HG03565 (cell line): Measurements from ENCODE around the gene KCNC1.

Source experiments
- ATAC-seq: cut with Tn5 transposase; IDR thresholded peaks from one replicate; pipeline ENCODE4 v1.9.1; 2021; ENCODE audit warnings: mild to moderate bottlenecking, moderate library complexity; ENCODE audit not compliant: unreplicated experiment

Gene KCNC1

GRCh38 chr11:17714870-17715269 is 19.7 kb upstream of the KCNC1 start:
- ATAC-seq: no peak

DNA sequence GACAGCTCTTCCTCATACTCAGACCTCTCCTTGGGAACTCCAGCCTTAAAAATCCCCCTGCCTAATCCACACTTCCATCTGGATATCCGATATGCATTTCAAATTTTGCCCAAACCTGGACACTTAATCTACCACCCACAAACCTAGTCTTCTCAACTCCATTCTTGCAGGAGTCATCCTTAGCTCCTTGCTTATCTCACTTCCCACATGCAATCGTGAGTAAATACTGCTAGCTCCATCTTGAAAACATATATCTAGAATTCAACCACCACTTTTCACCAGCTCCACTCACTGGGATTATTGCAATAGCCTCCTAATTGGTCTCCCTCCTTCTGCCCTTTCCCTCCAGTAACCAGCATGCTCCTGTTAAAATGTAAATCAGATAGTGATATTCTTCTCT is 17.8 kb upstream of the KCNC1 start:
- ATAC-seq: no peak

- ATAC-seq: no peak
Observed at GRCh38 chr11:17718015-17718414, 16.6 kb upstream of the KCNC1 start.

DNA sequence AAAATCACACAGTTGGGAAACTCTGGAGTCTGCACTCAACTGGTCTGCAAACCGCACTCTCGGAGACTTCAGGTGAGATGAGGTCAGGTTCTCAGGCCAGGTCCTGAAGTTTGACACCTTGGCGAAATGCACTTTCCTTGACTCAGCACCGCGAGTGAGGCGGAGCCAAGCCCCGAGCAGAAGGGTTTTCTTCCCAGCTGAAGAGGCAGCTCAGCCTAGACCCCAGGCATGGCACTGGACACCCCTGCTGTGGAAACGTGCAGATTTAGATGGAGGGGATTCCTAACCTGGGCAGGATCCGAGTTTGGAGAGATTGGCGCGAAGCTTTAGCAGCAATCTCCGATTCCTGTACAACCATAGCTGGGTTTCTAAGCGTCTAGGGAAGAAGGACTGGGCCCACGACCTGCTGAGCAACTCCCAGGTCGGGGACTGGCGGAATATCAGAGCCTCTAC is 16.0 kb upstream of the KCNC1 start:
- ATAC-seq: no peak

GRCh38 chr11:17719028-17719937 is 15.3 kb upstream of the KCNC1 start, which contains the start of gene MYOD1:
TSS of gene MYOD1 (plus strand) at chr11:17719571. CDS start at chr11:17719783, 212 bp downstream.
- ATAC-seq: no peak

DNA sequence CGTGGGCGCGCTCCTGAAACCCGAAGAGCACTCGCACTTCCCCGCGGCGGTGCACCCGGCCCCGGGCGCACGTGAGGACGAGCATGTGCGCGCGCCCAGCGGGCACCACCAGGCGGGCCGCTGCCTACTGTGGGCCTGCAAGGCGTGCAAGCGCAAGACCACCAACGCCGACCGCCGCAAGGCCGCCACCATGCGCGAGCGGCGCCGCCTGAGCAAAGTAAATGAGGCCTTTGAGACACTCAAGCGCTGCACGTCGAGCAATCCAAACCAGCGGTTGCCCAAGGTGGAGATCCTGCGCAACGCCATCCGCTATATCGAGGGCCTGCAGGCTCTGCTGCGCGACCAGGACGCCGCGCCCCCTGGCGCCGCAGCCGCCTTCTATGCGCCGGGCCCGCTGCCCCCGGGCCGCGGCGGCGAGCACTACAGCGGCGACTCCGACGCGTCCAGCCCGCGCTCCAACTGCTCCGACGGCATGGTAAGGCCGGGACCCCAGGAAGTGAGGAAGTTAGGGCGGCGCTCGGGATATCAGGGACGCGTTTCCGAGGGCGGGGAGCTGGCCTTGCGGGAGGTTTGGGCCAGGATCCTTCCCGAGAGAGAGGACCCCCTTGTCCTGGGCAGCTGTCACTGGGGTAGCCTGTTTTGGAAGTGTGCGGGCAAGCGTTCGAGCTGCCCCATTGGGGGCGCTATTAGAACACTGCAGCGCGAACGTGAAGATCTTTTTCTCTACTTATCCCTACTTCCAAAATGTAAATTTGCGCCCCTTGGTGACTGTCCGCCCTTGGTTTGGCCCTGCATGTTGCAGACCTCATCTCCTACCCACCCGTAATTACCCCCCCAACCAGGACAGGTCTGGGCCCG is 14.4 kb upstream of the KCNC1 start:
- ATAC-seq: no peak

DNA sequence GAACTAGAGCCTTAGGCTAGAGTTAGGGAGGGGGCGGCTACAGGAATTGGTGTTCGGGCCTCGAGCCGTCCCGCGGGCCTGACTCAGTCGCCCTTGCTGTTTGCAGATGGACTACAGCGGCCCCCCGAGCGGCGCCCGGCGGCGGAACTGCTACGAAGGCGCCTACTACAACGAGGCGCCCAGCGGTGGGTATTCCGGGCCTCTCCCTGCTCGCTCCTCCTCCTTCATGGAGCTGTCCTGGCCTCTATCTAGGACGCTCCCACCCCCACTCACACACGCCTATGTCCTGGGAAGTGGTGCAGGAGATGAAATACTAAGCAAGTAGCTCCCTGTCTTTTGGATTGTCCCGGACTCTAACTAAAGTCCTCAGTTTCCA is 13.8 kb upstream of the KCNC1 start:
- no peak for ATAC-seq

DNA sequence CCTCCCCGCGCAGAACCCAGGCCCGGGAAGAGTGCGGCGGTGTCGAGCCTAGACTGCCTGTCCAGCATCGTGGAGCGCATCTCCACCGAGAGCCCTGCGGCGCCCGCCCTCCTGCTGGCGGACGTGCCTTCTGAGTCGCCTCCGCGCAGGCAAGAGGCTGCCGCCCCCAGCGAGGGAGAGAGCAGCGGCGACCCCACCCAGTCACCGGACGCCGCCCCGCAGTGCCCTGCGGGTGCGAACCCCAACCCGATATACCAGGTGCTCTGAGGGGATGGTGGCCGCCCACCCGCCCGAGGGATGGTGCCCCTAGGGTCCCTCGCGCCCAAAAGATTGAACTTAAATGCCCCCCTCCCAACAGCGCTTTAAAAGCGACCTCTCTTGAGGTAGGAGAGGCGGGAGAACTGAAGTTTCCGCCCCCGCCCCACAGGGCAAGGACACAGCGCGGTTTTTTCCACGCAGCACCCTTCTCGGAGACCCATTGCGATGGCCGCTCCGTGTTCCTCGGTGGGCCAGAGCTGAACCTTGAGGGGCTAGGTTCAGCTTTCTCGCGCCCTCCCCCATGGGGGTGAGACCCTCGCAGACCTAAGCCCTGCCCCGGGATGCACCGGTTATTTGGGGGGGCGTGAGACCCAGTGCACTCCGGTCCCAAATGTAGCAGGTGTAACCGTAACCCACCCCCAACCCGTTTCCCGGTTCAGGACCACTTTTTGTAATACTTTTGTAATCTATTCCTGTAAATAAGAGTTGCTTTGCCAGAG is 13.2 kb upstream of the KCNC1 start:
- no peak for ATAC-seq

DNA sequence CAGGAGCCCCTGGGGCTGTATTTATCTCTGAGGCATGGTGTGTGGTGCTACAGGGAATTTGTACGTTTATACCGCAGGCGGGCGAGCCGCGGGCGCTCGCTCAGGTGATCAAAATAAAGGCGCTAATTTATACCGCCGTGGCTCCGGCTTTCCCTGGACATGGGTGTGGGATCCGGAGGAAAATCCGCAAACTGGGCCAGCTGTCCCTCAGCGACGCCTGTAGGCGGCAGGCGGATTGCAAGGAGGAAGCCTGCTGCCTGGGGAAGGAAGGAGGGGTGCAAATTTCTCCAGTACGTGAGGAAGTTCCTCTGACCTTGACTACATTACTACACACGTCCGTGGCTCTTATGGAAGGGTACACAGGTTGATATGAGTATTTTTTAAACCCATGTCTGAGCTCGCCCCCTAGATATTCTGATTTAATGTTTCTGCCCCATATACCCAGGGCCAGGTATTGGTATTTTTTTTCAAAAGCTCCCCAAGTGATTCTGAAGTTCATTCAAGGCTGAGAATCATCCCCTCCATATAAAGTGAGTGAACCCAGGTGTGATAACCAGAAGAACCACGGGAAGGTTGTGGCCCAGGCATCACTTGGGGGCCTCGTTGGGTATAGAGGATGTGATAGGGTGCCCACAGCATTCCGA is 12.5 kb upstream of the KCNC1 start:
- ATAC-seq: no peak

DNA sequence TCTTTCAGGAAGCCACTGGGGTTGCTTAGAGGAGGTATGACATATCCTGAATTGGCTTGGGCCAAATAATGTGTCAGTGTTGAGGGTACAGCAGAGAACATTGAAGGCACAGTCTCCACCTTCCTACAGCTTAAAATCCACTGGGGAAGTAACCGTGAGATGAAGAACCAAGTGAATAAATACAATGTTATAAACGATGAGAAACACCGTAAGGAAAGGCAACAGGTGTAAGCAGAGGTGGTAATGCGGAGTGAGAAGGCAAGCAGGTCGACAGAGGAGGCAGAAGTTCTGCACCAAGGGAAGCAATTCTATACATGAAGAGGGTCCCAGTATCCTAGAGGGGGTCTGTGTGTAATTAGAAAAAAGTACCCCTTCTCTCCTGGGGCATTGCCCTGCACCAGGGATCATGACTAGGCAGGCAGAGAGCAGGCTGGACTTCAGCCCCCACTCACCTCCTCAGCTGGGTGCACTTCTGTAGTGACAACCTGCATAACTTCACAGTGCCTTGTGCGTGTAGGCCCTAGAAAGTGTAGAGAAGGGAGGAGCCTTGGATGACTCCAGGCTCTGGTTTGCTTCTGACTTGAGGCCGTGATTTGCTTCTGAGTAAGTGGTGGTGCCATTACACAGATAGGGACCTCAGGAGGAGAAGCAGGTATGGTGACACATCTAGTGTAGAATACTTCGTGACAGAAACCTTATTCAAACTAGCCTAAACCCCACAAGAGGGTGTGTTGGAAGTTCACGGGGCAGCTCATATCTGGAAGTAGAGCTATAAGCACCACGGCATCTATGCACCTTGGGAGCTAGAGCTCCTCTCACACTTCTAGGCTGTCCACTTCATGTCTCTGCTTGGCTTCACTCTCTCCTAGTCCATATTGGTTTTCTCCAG is 10.3 kb upstream of the KCNC1 start:
- no peak for ATAC-seq

DNA sequence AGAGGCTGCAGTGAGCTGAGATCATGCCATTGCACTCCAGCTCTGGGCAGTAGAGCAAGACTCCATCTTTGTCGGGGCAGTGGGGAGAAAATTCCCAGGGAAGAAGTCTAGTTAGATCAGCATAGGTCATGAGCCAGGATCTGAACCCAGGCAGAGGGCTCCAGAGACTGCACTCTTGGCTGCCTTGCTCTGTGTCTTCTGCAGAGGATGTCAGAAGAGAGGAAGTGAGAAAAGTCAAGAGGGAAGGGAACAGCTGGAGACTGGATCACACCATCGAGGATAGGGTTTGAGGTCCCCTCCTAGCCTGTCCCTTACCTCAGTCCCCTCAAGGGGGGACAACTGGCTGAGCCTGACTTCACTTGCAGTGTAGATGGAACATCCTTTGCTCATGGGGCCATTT is 9.4 kb upstream of the KCNC1 start:
- ATAC-seq: no peak

- ATAC-seq: no peak
Observed at GRCh38 chr11:17730137-17730536, 4.4 kb upstream of the KCNC1 start.

GRCh38 chr11:17730608-17731462 is 3.7 kb upstream of the KCNC1 start:
- peak; percentile 63 for ATAC-seq

GRCh38 chr11:17733261-17733660 is 1.3 kb upstream of the KCNC1 start:
- no peak for ATAC-seq

DNA sequence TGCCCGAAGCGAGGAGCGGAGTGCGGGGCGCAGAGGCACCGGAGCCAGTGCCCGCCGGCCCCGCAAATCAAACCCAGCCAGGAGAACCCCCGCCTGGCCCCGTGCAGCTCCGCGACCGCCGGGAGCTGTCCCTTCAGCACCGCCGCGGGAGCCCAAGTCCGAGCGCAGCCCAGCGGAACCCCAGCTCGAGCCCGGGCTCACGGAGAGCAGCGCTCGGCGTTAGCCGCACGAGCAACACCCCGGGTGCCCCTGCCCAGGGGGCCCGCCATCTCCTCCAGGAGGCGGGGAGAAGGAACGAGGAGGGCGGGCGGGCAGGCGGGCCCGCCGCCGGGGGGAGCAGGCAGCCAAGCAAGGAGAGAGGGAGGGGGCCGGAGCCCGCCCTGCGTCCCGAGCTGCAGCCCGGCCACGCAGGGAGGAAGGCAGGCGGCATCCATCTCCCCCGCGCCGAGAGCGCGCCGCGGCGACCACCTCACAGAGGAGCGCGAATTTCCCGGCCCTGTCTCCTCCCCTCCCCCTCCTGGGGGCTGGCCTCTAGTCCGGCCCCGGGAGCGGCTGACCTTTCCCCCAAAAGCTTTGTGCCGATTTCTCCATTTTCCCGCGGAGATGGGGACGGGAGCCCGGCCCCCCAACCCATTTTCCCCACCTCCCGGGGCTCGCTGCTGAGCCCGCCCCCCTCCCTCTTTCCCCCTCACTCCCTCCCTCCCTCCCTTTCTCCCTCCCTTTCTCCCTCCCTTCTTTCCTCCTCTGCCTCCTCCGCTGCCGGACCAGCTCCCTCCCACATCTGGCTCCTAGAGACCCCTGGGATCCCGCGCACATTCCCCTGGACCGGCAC is 621 bp downstream of the KCNC1 start:
- ATAC-seq: no peak

DNA sequence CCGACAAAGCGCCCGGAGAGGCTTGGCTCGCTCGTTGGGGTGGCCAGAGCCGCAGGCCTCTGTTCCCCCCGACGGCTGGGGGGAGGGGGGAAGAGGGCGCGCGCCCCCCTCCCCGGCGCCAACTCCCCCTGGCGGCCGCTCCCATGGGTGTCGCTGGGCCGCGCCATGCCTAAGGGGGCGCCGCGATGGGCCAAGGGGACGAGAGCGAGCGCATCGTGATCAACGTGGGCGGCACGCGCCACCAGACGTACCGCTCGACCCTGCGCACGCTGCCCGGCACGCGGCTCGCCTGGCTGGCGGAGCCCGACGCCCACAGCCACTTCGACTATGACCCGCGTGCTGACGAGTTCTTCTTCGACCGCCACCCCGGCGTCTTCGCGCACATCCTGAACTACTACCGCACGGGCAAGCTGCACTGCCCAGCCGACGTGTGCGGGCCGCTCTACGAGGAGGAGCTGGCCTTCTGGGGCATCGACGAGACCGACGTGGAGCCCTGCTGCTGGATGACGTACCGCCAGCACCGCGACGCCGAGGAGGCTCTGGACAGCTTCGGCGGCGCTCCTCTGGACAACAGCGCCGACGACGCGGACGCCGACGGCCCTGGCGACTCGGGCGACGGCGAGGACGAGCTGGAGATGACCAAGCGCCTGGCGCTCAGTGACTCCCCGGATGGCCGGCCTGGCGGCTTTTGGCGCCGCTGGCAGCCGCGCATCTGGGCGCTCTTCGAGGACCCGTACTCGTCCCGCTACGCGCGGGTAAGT is 1.4 kb downstream of the KCNC1 start:
- ATAC-seq: no peak

DNA sequence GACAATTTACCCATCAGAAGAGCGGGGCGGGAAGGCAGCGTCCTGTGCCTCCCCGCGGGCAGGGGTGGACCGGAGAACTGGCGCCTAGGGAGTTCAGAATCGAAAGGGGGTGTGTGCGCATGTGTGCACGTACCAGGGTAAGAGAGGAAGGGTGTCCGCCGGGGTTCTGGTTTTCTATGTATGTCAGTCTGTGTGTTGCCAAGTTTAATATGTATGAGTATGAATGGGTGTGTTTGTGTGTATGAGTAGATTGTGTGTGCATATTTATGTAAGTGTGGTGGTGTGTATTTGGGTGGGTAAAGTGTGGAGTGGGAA is 2.0 kb downstream of the KCNC1 start:
- ATAC-seq: no peak
